Liver (tissue), 9 donors: ENCODE data around the gene P2RY13. TPM values are rescaled to one million over a fixed set of nuclear protein-coding genes. Genes with fewer than 3 reads are reported as not detected.

Source experiments
- DNase-seq: peaks from one replicate; pipeline ENCODE4 v3.0.0-alpha.2; 2017; ENCODE audit warnings: low spot score
- H3K27ac ChIP-seq, 2 donors: one replicate each; pipeline ENCODE4 v1.7.0; 2013; ENCODE audit warnings: inconsistent platforms in 2 of 2, low read length in 2 of 2, control low read depth in 1 of 2, low read depth in 1 of 2, mild to moderate bottlenecking in 1 of 2
- H3K27me3 ChIP-seq, 4 donors: one replicate each; pipeline versions ENCODE4 v1.6.1 to v1.7.0; 2013; ENCODE audit warnings: low read length in 3 of 4, inconsistent platforms in 1 of 4, mild to moderate bottlenecking in 1 of 4, moderate library complexity in 1 of 4; ENCODE audit not compliant: control insufficient read depth in 4 of 4, insufficient read depth in 4 of 4
- H3K36me3 ChIP-seq, 4 donors: one replicate each; pipeline versions ENCODE4 v1.6.1 to v1.7.0; 2013; ENCODE audit warnings: low read length in 3 of 4, mild to moderate bottlenecking in 3 of 4, low read depth in 1 of 4, moderate library complexity in 1 of 4; ENCODE audit not compliant: control insufficient read depth in 4 of 4, insufficient read depth in 3 of 4
- H3K4me1 ChIP-seq, 4 donors: one replicate each; pipeline versions ENCODE4 v1.6.1 to v1.7.0; 2013; ENCODE audit warnings: low read length in 3 of 4, mild to moderate bottlenecking in 3 of 4, moderate library complexity in 1 of 4; ENCODE audit not compliant: control insufficient read depth in 4 of 4, insufficient read depth in 4 of 4
- H3K4me3 ChIP-seq, 3 donors: one replicate each; pipeline versions ENCODE4 v1.6.1 to v1.7.0; 2013; ENCODE audit warnings: low read length in 3 of 3, control low read depth in 1 of 3, low read depth in 1 of 3, mild to moderate bottlenecking in 1 of 3
- H3K9ac ChIP-seq, 2 donors: one replicate each; pipeline ENCODE4 v1.7.0; 2013; ENCODE audit warnings: low read length in 2 of 2, mild to moderate bottlenecking in 2 of 2, moderate library complexity in 2 of 2, control low read depth in 1 of 2, low read depth in 1 of 2
- H3K9me3 ChIP-seq, 4 donors: one replicate each; pipeline versions ENCODE4 v1.6.1 to v1.7.0; 2013; ENCODE audit warnings: low read length in 3 of 4; ENCODE audit not compliant: control insufficient read depth in 4 of 4
- EGR1 ChIP-seq, 2 donors: IDR thresholded peaks; 2 replicates each; pipeline ENCODE4 v1.6.1; 2016 to 2018; ENCODE audit warnings: antibody characterized with exemption in 2 of 2, low read depth in 2 of 2
- FOXA1 ChIP-seq: IDR thresholded peaks from 2 replicates; pipeline ENCODE4 v1.6.1; 2016; ENCODE audit warnings: antibody characterized with exemption
- FOXA2 ChIP-seq: IDR thresholded peaks from 2 replicates; pipeline ENCODE4 v1.6.1; 2016; ENCODE audit warnings: antibody characterized with exemption
- GABPA ChIP-seq, 2 donors: IDR thresholded peaks in 1 of 2; conservative IDR thresholded peaks in 1 of 2; 2 replicates each; pipeline ENCODE4 v1.6.1; 2016; ENCODE audit warnings: antibody characterized with exemption in 2 of 2, mild to moderate bottlenecking in 1 of 2, moderate library complexity in 1 of 2
- HNF4A ChIP-seq, 2 donors: conservative IDR thresholded peaks; 2 replicates each; pipeline ENCODE4 v1.6.1; 2016; ENCODE audit warnings: antibody characterized with exemption in 2 of 2, mild to moderate bottlenecking in 2 of 2
- JUND ChIP-seq, 2 donors: IDR thresholded peaks; 2 replicates each; pipeline ENCODE4 v1.6.1; 2016; ENCODE audit warnings: antibody characterized with exemption in 2 of 2
- RAD21 ChIP-seq, 2 donors: IDR thresholded peaks; 2 replicates each; pipeline ENCODE4 v1.6.1; 2016; ENCODE audit warnings: antibody characterized with exemption in 2 of 2, mild to moderate bottlenecking in 2 of 2
- TAF1 ChIP-seq: conservative IDR thresholded peaks from 2 replicates; pipeline ENCODE4 v1.6.1; 2016; ENCODE audit warnings: antibody characterized with exemption, mild to moderate bottlenecking
- WGBS: extraction: QIAGEN DNeasy Blood & Tissue Kit; methylation state at CpG from one replicate; pipeline ENCODE4 v1.1.7; 2013; 5-methylcytosine and 5-hydroxymethylcytosine counted together
- polyA plus RNA-seq, 2 donors: library from polyadenylated mRNA; stranded (reverse) in 1 of 2; unstranded in 1 of 2; fragments of 200-250 nt in 1 of 2; fragments of >200 nt in 1 of 2; fragmentation: Nextera tagmentation in 1 of 2; extraction: Ambion mirVana in 1 of 2; gene quantifications; one replicate each; pipeline versions ENCODE4 v1.2.1 to v1.2.3, GENCODE V29; 2013 to 2015
- total RNA-seq, 2 donors: library from RNA; depleted of rRNA; stranded (reverse); fragments of >200 nt; gene quantifications; one replicate each; pipeline ENCODE4 v1.2.3, GENCODE V29; 2014
- TF ChIP-seq, protein P1 (sequence below): IDR thresholded peaks from 2 replicates; pipeline ENCODE4 v1.6.1; 2016; ENCODE audit warnings: antibody characterized with exemption
- TF ChIP-seq, protein P2 (sequence below): fragments of 150-350 bp; IDR thresholded peaks from 2 replicates; pipeline ENCODE4 v1.5.1; 2017; ENCODE audit warnings: improper control_type of control experiment, low read depth, low read length; ENCODE audit not compliant: missing input control
- TF ChIP-seq, protein P3 (sequence below): IDR thresholded peaks from 2 replicates; pipeline ENCODE4 v1.6.1; 2016; ENCODE audit warnings: antibody characterized with exemption, mild to moderate bottlenecking
- TF ChIP-seq, protein P4 (sequence below): IDR thresholded peaks from 2 replicates; pipeline ENCODE4 v1.6.1; 2016; ENCODE audit warnings: antibody characterized with exemption
- TF ChIP-seq, protein P5 (sequence below): IDR thresholded peaks from 2 replicates; pipeline ENCODE4 v1.6.1; 2016; ENCODE audit warnings: antibody characterized with exemption
- donor health status: healthy.
- donor health status: healthy.
- donor health status: healthy.
- donor health status: healthy.
- donor health status: healthy.

Gene P2RY13
- total and polyA plus RNA-seq, 4 donors = 1.3 to 6.1 (median 3.2) TPM

DNA sequence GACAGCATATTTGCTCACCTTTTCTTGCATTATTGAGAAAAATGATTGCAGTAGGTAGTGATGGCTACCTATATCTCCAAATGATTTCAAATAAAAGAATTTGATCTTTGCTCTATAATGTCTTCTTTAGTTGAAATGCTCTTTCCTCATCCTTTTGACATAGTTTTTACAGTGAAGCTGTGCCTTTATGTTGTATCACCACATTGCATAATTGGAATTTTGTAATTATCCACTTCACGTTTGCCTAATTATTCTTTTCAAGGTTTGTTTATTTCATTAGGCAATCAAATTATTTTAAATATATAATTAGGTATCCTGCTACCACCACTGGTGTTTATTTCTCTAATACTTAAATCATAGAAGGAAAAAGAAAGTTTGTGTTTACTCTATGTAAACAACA is 21.3 kb upstream of the P2RY13 start:
- no peak overlapping the region for H3K27ac ChIP-seq

DNA sequence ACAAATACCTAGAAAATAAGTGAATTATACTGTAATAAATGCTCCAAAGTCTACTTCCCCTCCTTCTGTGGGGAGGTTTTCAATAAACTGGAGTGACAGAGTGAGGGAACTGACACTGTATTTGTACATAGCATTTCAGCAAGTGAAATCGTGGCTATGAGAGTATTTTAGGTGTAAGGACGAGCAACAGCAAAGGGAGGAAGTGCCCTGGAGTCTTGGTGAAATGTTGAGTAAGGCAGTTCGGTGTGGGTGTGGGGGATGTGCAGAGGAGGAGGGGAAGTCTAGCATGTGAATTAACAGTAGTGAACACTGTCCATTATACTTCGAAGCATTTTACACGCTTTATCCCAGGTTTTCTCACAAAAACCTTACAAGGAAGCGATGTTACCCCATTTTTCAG is 18.1 kb upstream of the P2RY13 start:
- DNase-seq = no peak
- WGBS = 79% methylated on average over 6 of the region's 6 CpGs
- H3K9me3 ChIP-seq = no peaks in the 10 kb centered on the region
- no peak overlapping the region for H3K4me3 ChIP-seq
- H3K36me3 ChIP-seq = no peaks in the 10 kb centered on the region
- H3K27ac ChIP-seq = no peak overlapping the region
- H3K4me1 ChIP-seq = no peaks in the 10 kb centered on the region
- no peak overlapping the region for H3K9ac ChIP-seq
- TF ChIP-seq, protein P1, sequence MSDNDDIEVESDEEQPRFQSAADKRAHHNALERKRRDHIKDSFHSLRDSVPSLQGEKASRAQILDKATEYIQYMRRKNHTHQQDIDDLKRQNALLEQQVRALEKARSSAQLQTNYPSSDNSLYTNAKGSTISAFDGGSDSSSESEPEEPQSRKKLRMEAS = no peak
- TF ChIP-seq RAD21 (IDR thresholded peaks at IDR 0.05) (no peak), FOXA1 (no peak)
- H3K27me3 ChIP-seq = no peaks in the 10 kb centered on the region

More for the DNA sequence above, 21.3 kb upstream of the P2RY13 start:
- no peaks in the 10 kb centered on the region for H3K9me3 ChIP-seq
- no peaks in the 10 kb centered on the region for H3K36me3 ChIP-seq
- no peak overlapping the region for H3K4me3 ChIP-seq
- TF ChIP-seq GABPA (IDR thresholded peaks at IDR 0.05 in 1 of 2, conservative IDR thresholded peaks at IDR 0.05 in 1 of 2) = no peak
- TF ChIP-seq, protein P2, sequence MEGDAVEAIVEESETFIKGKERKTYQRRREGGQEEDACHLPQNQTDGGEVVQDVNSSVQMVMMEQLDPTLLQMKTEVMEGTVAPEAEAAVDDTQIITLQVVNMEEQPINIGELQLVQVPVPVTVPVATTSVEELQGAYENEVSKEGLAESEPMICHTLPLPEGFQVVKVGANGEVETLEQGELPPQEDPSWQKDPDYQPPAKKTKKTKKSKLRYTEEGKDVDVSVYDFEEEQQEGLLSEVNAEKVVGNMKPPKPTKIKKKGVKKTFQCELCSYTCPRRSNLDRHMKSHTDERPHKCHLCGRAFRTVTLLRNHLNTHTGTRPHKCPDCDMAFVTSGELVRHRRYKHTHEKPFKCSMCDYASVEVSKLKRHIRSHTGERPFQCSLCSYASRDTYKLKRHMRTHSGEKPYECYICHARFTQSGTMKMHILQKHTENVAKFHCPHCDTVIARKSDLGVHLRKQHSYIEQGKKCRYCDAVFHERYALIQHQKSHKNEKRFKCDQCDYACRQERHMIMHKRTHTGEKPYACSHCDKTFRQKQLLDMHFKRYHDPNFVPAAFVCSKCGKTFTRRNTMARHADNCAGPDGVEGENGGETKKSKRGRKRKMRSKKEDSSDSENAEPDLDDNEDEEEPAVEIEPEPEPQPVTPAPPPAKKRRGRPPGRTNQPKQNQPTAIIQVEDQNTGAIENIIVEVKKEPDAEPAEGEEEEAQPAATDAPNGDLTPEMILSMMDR = no peak
- TF ChIP-seq TAF1 = no peak
- no peak for TF ChIP-seq HNF4A (conservative IDR thresholded peaks at IDR 0.05)
- TF ChIP-seq FOXA2 = no peak
- no peak for TF ChIP-seq JUND (IDR thresholded peaks at IDR 0.05)
- TF ChIP-seq, protein P3, sequence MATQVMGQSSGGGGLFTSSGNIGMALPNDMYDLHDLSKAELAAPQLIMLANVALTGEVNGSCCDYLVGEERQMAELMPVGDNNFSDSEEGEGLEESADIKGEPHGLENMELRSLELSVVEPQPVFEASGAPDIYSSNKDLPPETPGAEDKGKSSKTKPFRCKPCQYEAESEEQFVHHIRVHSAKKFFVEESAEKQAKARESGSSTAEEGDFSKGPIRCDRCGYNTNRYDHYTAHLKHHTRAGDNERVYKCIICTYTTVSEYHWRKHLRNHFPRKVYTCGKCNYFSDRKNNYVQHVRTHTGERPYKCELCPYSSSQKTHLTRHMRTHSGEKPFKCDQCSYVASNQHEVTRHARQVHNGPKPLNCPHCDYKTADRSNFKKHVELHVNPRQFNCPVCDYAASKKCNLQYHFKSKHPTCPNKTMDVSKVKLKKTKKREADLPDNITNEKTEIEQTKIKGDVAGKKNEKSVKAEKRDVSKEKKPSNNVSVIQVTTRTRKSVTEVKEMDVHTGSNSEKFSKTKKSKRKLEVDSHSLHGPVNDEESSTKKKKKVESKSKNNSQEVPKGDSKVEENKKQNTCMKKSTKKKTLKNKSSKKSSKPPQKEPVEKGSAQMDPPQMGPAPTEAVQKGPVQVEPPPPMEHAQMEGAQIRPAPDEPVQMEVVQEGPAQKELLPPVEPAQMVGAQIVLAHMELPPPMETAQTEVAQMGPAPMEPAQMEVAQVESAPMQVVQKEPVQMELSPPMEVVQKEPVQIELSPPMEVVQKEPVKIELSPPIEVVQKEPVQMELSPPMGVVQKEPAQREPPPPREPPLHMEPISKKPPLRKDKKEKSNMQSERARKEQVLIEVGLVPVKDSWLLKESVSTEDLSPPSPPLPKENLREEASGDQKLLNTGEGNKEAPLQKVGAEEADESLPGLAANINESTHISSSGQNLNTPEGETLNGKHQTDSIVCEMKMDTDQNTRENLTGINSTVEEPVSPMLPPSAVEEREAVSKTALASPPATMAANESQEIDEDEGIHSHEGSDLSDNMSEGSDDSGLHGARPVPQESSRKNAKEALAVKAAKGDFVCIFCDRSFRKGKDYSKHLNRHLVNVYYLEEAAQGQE = no peak
- TF ChIP-seq EGR1 (IDR thresholded peaks at IDR 0.05; ENCODE audit: low read depth in 2 of 2) = no peak
- TF ChIP-seq, protein P1 = no peak
- TF ChIP-seq, protein P4, sequence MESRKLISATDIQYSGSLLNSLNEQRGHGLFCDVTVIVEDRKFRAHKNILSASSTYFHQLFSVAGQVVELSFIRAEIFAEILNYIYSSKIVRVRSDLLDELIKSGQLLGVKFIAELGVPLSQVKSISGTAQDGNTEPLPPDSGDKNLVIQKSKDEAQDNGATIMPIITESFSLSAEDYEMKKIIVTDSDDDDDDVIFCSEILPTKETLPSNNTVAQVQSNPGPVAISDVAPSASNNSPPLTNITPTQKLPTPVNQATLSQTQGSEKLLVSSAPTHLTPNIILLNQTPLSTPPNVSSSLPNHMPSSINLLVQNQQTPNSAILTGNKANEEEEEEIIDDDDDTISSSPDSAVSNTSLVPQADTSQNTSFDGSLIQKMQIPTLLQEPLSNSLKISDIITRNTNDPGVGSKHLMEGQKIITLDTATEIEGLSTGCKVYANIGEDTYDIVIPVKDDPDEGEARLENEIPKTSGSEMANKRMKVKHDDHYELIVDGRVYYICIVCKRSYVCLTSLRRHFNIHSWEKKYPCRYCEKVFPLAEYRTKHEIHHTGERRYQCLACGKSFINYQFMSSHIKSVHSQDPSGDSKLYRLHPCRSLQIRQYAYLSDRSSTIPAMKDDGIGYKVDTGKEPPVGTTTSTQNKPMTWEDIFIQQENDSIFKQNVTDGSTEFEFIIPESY = no peak
- TF ChIP-seq, protein P5, sequence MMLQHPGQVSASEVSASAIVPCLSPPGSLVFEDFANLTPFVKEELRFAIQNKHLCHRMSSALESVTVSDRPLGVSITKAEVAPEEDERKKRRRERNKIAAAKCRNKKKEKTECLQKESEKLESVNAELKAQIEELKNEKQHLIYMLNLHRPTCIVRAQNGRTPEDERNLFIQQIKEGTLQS = no peak
- H3K9ac ChIP-seq = no peak overlapping the region
- no peaks in the 10 kb centered on the region for H3K27me3 ChIP-seq
- H3K4me1 ChIP-seq = no peaks in the 10 kb centered on the region
- DNase-seq = no peak
- WGBS = 44% methylated on average over 1 of the region's 1 CpG
